T47D (cell line): ENCODE results near the gene MSH3.
"Not testable (repeated sequence)": the region's sequence is repeated elsewhere in the genome, so short reads cannot be mapped to it uniquely, and the experiment has no call there.

Source experiments
- DNase-seq, 2 experiments: peaks; one replicate each; pipeline versions ENCODE4 v3.0.0 to v3.0.0-alpha.2; 2011 to 2012; ENCODE audit warnings: low read depth in 1 of 2, low spot score in 1 of 2
- JUND ChIP-seq: IDR thresholded peaks from 2 replicates; pipeline ENCODE4 v1.6.1; 2012; ENCODE audit warnings: low read depth
- in situ Hi-C: cut with HindIII; loops from 2 replicates; pipeline ENCODE4 v1.10.0; 2016; ENCODE audit warnings: low sequenced_read_pairs, low pct_unique_long_range_greater_than_20kb

The MSH3 gene

GRCh38 chr5:80866371-80866770 lies 211.9 kb downstream of the MSH3 start:
- in situ Hi-C loops = no loop called here
- no peak for DNase-seq
- no peak for TF ChIP-seq JUND

GRCh38 chr5:80867233-80867632 lies 212.8 kb downstream of the MSH3 start:
- in situ Hi-C loops = no loop called here
- TF ChIP-seq JUND = no peak
- DNase-seq = no peak

- in situ Hi-C loops = no loop called here
- no peak for DNase-seq
- TF ChIP-seq JUND = no peak
Measured at GRCh38 chr5:80870442-80870841, 216.0 kb downstream of the MSH3 start.

GRCh38 chr5:80871541-80871961 lies 217.1 kb downstream of the MSH3 start:
- no peak for DNase-seq
- in situ Hi-C loops = no loop called here
- TF ChIP-seq JUND = no peak

- TF ChIP-seq JUND = no peak
- in situ Hi-C loops = no loop called here
- DNase-seq = no peak
Measured at GRCh38 chr5:80874162-80874561, 219.7 kb downstream of the MSH3 start.

- TF ChIP-seq JUND = no peak
- in situ Hi-C loops = no loop called here
- peak in 1 of 2 experiments; percentile 13 for DNase-seq
Measured at GRCh38 chr5:80877592-80877991, 223.1 kb downstream of the MSH3 start.

- no peak for TF ChIP-seq JUND
- in situ Hi-C loops = no loop called here
- no peak for DNase-seq
Measured at GRCh38 chr5:80881726-80882125, 227.3 kb downstream of the MSH3 start.

GRCh38 chr5:80883390-80883789 lies 228.9 kb downstream of the MSH3 start:
- in situ Hi-C loops, DNase-seq: not testable (repeated sequence)

GRCh38 chr5:80884086-80884813 lies 229.8 kb downstream of the MSH3 start:
- peak in 1 of 2 experiments; percentile 60 for DNase-seq
- no peak for TF ChIP-seq JUND
- in situ Hi-C loops = no loop called here

GRCh38 chr5:80884929-80885328 lies 230.5 kb downstream of the MSH3 start:
- no peak for TF ChIP-seq JUND
- DNase-seq = no peak

GRCh38 chr5:80885396-80886000 lies 231.0 kb downstream of the MSH3 start:
- in situ Hi-C loops = no loop called here
- no peak for DNase-seq
- no peak for TF ChIP-seq JUND

More at GRCh38 chr5:80884929-80885328, 230.5 kb downstream of the MSH3 start:
- in situ Hi-C loops = no loop called here

GRCh38 chr5:80894083-80894482 lies 239.6 kb downstream of the MSH3 start:
- no peak for DNase-seq
- in situ Hi-C loops = no loop called here
- no peak for TF ChIP-seq JUND

GRCh38 chr5:80895523-80895922 lies 241.1 kb downstream of the MSH3 start:
- in situ Hi-C loops = no loop called here
- no peak for DNase-seq
- no peak for TF ChIP-seq JUND

GRCh38 chr5:80902624-80903023 lies 248.2 kb downstream of the MSH3 start:
- in situ Hi-C loops = not testable (repeated sequence)

More at GRCh38 chr5:80902624-80903023, 248.2 kb downstream of the MSH3 start:
- DNase-seq = not testable (repeated sequence)
